B cell (primary cell): ENCODE measurements around the gene DFFB. TPM values are rescaled to one million over a fixed set of nuclear protein-coding genes. Genes with fewer than 3 reads are reported as not detected.

Source experiments
- ATAC-seq: fragments of 200-7000 bp; cut with Tn5 transposase; one replicate; pipeline ENCODE4 v1.10.0; 2021; ENCODE audit warnings: low read depth, mild to moderate bottlenecking, moderate number of reproducible peaks, moderate library complexity
- CTCF ChIA-PET: fragments of 350-600 bp; sonication (Branson Sonifier 250); formaldehyde crosslinking; loops from one replicate; lab custom pipeline; 2021; ENCODE audit warnings: antibody characterized with exemption, inconsistent platforms; lab: Charles Lee
- POLR2A ChIA-PET: fragments of 350-600 bp; sonication (Branson Sonifier 250); formaldehyde crosslinking; loops from one replicate; lab custom pipeline; 2021; ENCODE audit warnings: antibody characterized with exemption; lab: Charles Lee
- DNase-seq: peaks from one replicate; pipeline ENCODE4 v3.0.0; 2013
- H2AFZ ChIP-seq: 2 replicates; pipeline ENCODE4 v1.6.1; 2012; ENCODE audit warnings: mild to moderate bottlenecking, low read depth, low read length; ENCODE audit not compliant: insufficient read depth, poor library complexity, severe bottlenecking
- H3K27ac ChIP-seq, 2 donors: 1 replicate in 1 of 2; 2 replicates in 1 of 2; pipeline ENCODE4 v1.5.1; 2012 to 2013; ENCODE audit warnings: low read length in 2 of 2, mild to moderate bottlenecking in 2 of 2, moderate library complexity in 1 of 2
- H3K27me3 ChIP-seq, 4 experiments: fragments of 200-600 bp in 1 of 4; sonication (generic) in 1 of 4; replicated peaks in 1 of 4; 1 replicate in 2 of 4; 2 replicates in 2 of 4; pipeline versions ENCODE4 v1.6.1 to v1.7.0; 2013 to 2016; ENCODE audit warnings: low read length in 3 of 4, mild to moderate bottlenecking in 2 of 4, mixed read lengths in 1 of 4, moderate library complexity in 1 of 4; ENCODE audit not compliant: insufficient read depth in 4 of 4, control insufficient read depth in 3 of 4; ENCODE audit errors: control extremely low read depth in 1 of 4
- H3K36me3 ChIP-seq, 2 experiments: replicated peaks in 1 of 2; 1 replicate in 1 of 2; 2 replicates in 1 of 2; pipeline versions ENCODE4 v1.6.1 to v1.7.1; 2013; ENCODE audit warnings: low read length in 1 of 2; ENCODE audit not compliant: insufficient read depth in 2 of 2, control insufficient read depth in 1 of 2; ENCODE audit errors: control extremely low read depth in 1 of 2, extremely low read depth in 1 of 2
- H3K4me1 ChIP-seq, 2 donors: fragments of 200-600 bp in 1 of 2; sonication (generic) in 1 of 2; 1 replicate in 1 of 2; 2 replicates in 1 of 2; pipeline versions ENCODE4 v1.5.1 to v1.6.1; 2013 to 2017; ENCODE audit warnings: low read length in 2 of 2; ENCODE audit not compliant: control insufficient read depth in 2 of 2, insufficient read depth in 2 of 2
- H3K4me2 ChIP-seq: replicated peaks from 2 replicates; pipeline ENCODE3; 2012; ENCODE audit warnings: mild to moderate bottlenecking, low read depth, low read length; ENCODE audit not compliant: poor library complexity, severe bottlenecking
- H3K4me3 ChIP-seq, 5 experiments: fragments of 200-600 bp in 1 of 5; sonication (generic) in 1 of 5; 1 replicate in 3 of 5; 2 replicates in 2 of 5; pipeline versions ENCODE4 v1.5.1 to v1.7.0; 2011 to 2016; ENCODE audit warnings: low read length in 4 of 5, mild to moderate bottlenecking in 4 of 5, low read depth in 2 of 5, control low read depth in 1 of 5, moderate library complexity in 1 of 5; ENCODE audit not compliant: insufficient read depth in 1 of 5; ENCODE audit errors: control extremely low read depth in 1 of 5, extremely low read depth in 1 of 5
- H3K79me2 ChIP-seq: fragments of 200-600 bp; sonication (generic); one replicate; pipeline ENCODE4 v1.6.0; 2016; ENCODE audit warnings: low read length; ENCODE audit not compliant: control insufficient read depth, insufficient read depth
- H3K9ac ChIP-seq: fragments of 200-600 bp; sonication (generic); 2 replicates; pipeline ENCODE4 v1.6.1; 2017; ENCODE audit warnings: mild to moderate bottlenecking, low read length, moderate library complexity
- H3K9me3 ChIP-seq, 3 donors: one replicate each; pipeline versions ENCODE4 v1.6.1 to v1.7.1; 2013; ENCODE audit warnings: low read length in 2 of 3; ENCODE audit not compliant: control insufficient read depth in 2 of 3, insufficient read depth in 1 of 3; ENCODE audit errors: control extremely low read depth in 1 of 3
- H4K20me1 ChIP-seq: 2 replicates; pipeline ENCODE4 v1.6.0; 2012; ENCODE audit warnings: mild to moderate bottlenecking, low read length; ENCODE audit not compliant: insufficient read depth, control insufficient read depth, poor library complexity, severe bottlenecking
- H3K27ac Mint-ChIP-seq: one replicate; pipeline ENCODE4 v1.8.0; 2021; ENCODE audit warnings: mixed read lengths
- H3K27me3 Mint-ChIP-seq: one replicate; pipeline ENCODE4 v1.8.0; 2021; ENCODE audit warnings: mixed read lengths
- H3K4me1 Mint-ChIP-seq: one replicate; pipeline ENCODE4 v1.8.0; 2021; ENCODE audit warnings: mixed read lengths
- H3K4me3 Mint-ChIP-seq: one replicate; pipeline ENCODE4 v1.8.0; 2021; ENCODE audit warnings: mixed read lengths
- H3K9me3 Mint-ChIP-seq: one replicate; pipeline ENCODE4 v1.8.0; 2022; ENCODE audit warnings: mixed read lengths; ENCODE audit not compliant: insufficient read depth
- CTCF ChIP-seq: fragments of 200-600 bp; IDR thresholded peaks from one replicate; pipeline ENCODE4 v1.8.0; 2022; ENCODE audit warnings: antibody characterized with exemption, mild to moderate bottlenecking
- EZH2 ChIP-seq: IDR thresholded peaks from 2 replicates; pipeline ENCODE4 v1.6.1; 2012; ENCODE audit warnings: borderline replicate concordance, low read depth, mild to moderate bottlenecking, moderate library complexity, low read length; ENCODE audit not compliant: insufficient read depth, poor library complexity, severe bottlenecking
- WGBS: methylation state at CpG from one replicate; pipeline ENCODE4 v1.1.5; 2013; ENCODE audit warnings: missing lambda C conversion rate; ENCODE audit not compliant: insufficient coverage; 5-methylcytosine and 5-hydroxymethylcytosine counted together
- intact Hi-C: fragments of 100-400 bp; cut with micrococcal nuclease; formaldehyde crosslinking; loops from one replicate; pipeline ENCODE4 v1.10.0; 2022
- polyA plus RNA-seq: library from polyadenylated mRNA; depleted of rRNA; stranded (reverse); fragments of >200 nt; gene quantifications from 2 replicates; pipeline ENCODE4 v1.2.3, GENCODE V29; 2012
- total RNA-seq, 2 donors: library from RNA; stranded (reverse); fragments of 120-200 nt in 1 of 2; gene quantifications; 1 replicate in 1 of 2; 2 replicates in 1 of 2; pipeline versions ENCODE4 v1.2.3 to v1.2.4, GENCODE V29; 2013 to 2022

The DFFB gene
- total and polyA plus RNA-seq, 2 donors (not counting 1 experiment from before 2014, with no cell fraction given), result 14.0 to 17.4 TPM

- no peak overlapping the region for H3K4me2 ChIP-seq
- ATAC-seq, result no peak
- H3K9me3 ChIP-seq, result peaks cover 0 to 15% (median 2%) of the 10 kb centered on the region in 3 donors
- CTCF ChIA-PET, result no interaction called here
- TF ChIP-seq CTCF (no peak), EZH2 (no peak)
- no peaks in the 10 kb centered on the region for H3K79me2 ChIP-seq
- no peak overlapping the region for H3K27ac ChIP-seq
- WGBS, result 82% methylated on average over 15 of the region's 17 CpGs
- no peak for DNase-seq
- no peak overlapping the region for H3K4me3 Mint-ChIP-seq
- no peaks in the 10 kb centered on the region for H4K20me1 ChIP-seq
- no peaks in the 10 kb centered on the region for H3K27me3 ChIP-seq
- intact Hi-C loops, result no loop called here
- H3K4me1 Mint-ChIP-seq, result no peaks in the 10 kb centered on the region
- H3K27me3 Mint-ChIP-seq, result peaks cover 7% of the 10 kb centered on the region
- no peak overlapping the region for H3K9ac ChIP-seq
- H3K4me3 ChIP-seq, result no peak overlapping the region
- no peaks in the 10 kb centered on the region for H3K4me1 ChIP-seq
- POLR2A ChIA-PET, result no interaction called here
- peaks cover 6% of the 10 kb centered on the region for H3K9me3 Mint-ChIP-seq
- no peaks in the 10 kb centered on the region for H3K36me3 ChIP-seq
- no peak overlapping the region for H3K27ac Mint-ChIP-seq
- H2AFZ ChIP-seq, result no peak overlapping the region
Observed at GRCh38 chr1:3931007-3931912, 74.0 kb downstream of the DFFB start.
